ENCODE measurements around the gene VWA3B. TPM values are rescaled to one million over a fixed set of nuclear protein-coding genes. Genes with fewer than 3 reads are reported as not detected.

Gene VWA3B
- total and polyA plus RNA-seq, 4 donors: 3.5 to 29.2 (median 11.2) TPM

DNA sequence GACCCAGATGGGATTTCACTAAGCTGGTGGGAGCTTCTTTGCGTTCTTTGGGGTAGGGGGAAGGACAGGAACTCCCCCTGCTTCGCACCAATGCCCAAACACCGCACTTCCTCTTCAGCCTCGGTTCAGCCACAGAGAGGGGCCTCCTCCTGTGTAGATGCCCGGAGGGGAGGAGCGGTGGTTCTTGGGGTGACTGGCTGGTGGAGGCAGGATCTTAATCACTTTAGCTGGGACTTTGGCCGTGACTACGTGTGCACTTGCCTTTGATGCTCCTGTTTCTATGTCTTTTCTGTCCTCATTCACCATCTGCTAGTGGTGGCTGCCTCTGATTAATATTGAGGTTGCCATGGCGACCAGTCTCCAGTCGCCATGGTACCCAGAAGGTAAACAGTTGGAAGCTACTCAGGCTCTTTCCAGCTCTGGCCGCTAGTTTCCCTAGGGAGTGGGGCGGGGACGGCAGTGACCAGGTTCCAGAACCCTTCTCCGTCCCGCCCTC is 261.1 kb downstream of the VWA3B start:
- H3K27me3 ChIP-seq (ENCODE audit: control insufficient read depth in 3 of 3, insufficient read depth in 3 of 3, low read length in 2 of 3): peaks cover 4 to 77% (median 44%) of the 10 kb centered on the region in 3 donors
- H3K4me3 ChIP-seq: no peak overlapping the region
- H3K4me1 ChIP-seq (ENCODE audit: control insufficient read depth in 5 of 5, insufficient read depth in 5 of 5, low read length in 5 of 5): peaks cover 0 to 6% (median 0%) of the 10 kb centered on the region in 5 donors
- H3K9me3 ChIP-seq (ENCODE audit: control insufficient read depth in 4 of 4, insufficient read depth in 3 of 4, low read length in 3 of 4): peaks cover 0 to 13% (median 0%) of the 10 kb centered on the region in 4 donors
- ATAC-seq (ENCODE audit: insufficient read depth, low FRiP score) (no peak), DNase-seq (no peak)
- no peaks in the 10 kb centered on the region for H3K36me3 ChIP-seq (ENCODE audit: control insufficient read depth in 4 of 4, insufficient read depth in 4 of 4, low read length in 4 of 4)
- 10 to 12% methylated on average over 15 of the region's 15 CpGs for WGBS, 2 donors
- H3K27ac ChIP-seq (ENCODE audit: low read depth in 1 of 2, low read length in 1 of 2): no peak overlapping the region
- H3K9ac ChIP-seq (ENCODE audit: insufficient read depth in 1 of 2, low read length in 2 of 2): no peak overlapping the region
- TF ChIP-seq CTCF (IDR thresholded peaks at IDR 0.05; ENCODE audit: control extremely low read depth, extremely low read depth): no peak

DNA sequence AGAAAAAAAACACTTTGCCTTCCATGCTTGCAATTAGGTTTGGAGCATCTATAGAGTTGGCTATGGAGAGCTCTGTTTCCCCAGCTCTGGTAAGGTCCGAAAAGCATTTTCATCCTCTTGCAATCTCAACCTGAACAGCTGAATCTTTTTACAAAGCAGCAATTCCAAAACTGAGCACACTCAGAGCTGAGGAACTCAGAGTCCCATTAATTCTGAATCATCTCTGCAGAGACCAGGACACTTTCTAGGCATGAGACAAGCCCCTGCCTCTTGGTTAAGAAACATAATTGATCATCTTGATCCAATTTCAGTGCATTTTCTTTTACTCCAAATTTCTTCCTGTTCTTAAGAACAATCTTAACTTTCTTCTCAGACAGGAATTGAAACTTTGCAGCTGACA is 263.4 kb downstream of the VWA3B start:
- Histone ChIP-seq H3K9me3 (ENCODE audit: control insufficient read depth in 4 of 4, insufficient read depth in 3 of 4, low read length in 3 of 4) (peaks cover 0 to 15% (median 0%) of the 10 kb centered on the region in 4 donors), H3K27ac (ENCODE audit: low read depth in 1 of 2, low read length in 1 of 2) (no peak overlapping the region), H3K27me3 (ENCODE audit: control insufficient read depth in 3 of 3, insufficient read depth in 3 of 3, low read length in 2 of 3) (peaks cover 4 to 55% (median 36%) of the 10 kb centered on the region in 3 donors), H3K36me3 (ENCODE audit: control insufficient read depth in 4 of 4, insufficient read depth in 4 of 4, low read length in 4 of 4) (no peaks in the 10 kb centered on the region), H3K9ac (ENCODE audit: insufficient read depth in 1 of 2, low read length in 2 of 2) (no peak overlapping the region), H3K4me1 (ENCODE audit: control insufficient read depth in 5 of 5, insufficient read depth in 5 of 5, low read length in 5 of 5) (peaks cover 0 to 6% (median 0%) of the 10 kb centered on the region in 5 donors), H3K4me3 (no peak overlapping the region)
- ATAC-seq (ENCODE audit: insufficient read depth, low FRiP score) (no peak), DNase-seq (no peak)
- WGBS, 2 donors: 89 to 90% methylated on average over 1 of the region's 1 CpG
- TF ChIP-seq CTCF (IDR thresholded peaks at IDR 0.05; ENCODE audit: control extremely low read depth, extremely low read depth): no peak

DNA sequence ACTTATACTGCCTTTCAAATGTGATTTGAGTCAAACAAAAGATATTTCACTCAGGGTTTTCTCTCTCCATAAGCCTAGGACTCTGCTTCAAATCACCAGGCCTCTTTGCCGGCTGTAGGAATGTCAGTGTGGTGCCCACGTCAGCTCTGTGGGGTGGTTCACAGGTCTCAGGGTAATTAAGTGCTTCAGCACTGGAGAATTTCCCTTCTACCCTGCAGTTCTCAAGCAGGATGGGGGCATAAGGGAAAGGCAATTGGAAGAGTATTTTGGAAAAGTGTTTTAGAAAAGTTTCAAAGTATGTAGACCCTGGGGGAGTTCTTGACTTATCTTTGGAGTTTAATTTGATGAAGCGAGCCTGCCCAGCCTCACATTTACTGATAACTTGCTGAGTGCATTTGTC is 268.9 kb downstream of the VWA3B start:
- WGBS, 2 donors: 55 to 59% methylated on average over 3 of the region's 3 CpGs
- TF ChIP-seq CTCF (IDR thresholded peaks at IDR 0.05; ENCODE audit: control extremely low read depth, extremely low read depth): no peak
- H3K27ac ChIP-seq (ENCODE audit: low read depth in 1 of 2, low read length in 1 of 2): no peak overlapping the region
- no peak for ATAC-seq (ENCODE audit: insufficient read depth, low FRiP score)
- no peaks in the 10 kb centered on the region for H3K4me1 ChIP-seq (ENCODE audit: control insufficient read depth in 5 of 5, insufficient read depth in 5 of 5, low read length in 5 of 5)
- DNase-seq: no peak
- no peak overlapping the region for H3K9ac ChIP-seq (ENCODE audit: insufficient read depth in 1 of 2, low read length in 2 of 2)
- no peak overlapping the region for H3K4me3 ChIP-seq
- no peaks in the 10 kb centered on the region for H3K36me3 ChIP-seq (ENCODE audit: control insufficient read depth in 4 of 4, insufficient read depth in 4 of 4, low read length in 4 of 4)
- H3K27me3 ChIP-seq (ENCODE audit: control insufficient read depth in 3 of 3, insufficient read depth in 3 of 3, low read length in 2 of 3): peaks cover 2% of the 10 kb centered on the region in 3 donors
- H3K9me3 ChIP-seq (ENCODE audit: control insufficient read depth in 4 of 4, insufficient read depth in 3 of 4, low read length in 3 of 4): peaks cover 0 to 5% (median 0%) of the 10 kb centered on the region in 4 donors

DNA sequence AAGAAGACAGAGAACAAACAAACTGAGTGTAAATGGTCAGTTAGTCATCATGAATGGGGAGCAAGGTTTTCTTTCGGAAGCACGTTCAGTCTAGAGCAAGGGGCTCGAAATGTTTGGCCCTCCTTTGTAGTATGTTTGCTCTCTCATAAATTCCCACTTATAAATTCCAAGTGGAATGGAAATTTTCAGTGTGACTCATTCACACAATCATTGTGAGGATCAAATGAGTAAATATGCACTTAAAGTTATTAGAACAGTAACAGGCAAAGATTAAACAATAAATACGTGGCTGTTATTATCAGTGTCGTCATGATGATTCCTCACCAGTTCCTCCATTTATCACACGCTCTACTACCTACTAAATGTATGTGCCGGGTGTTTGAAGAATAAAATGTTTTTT is 269.8 kb downstream of the VWA3B start:
- no peak for TF ChIP-seq CTCF (IDR thresholded peaks at IDR 0.05; ENCODE audit: control extremely low read depth, extremely low read depth)
- DNase-seq: peak in 1 of 3 donors; percentile 14
- 70 to 93% methylated on average over 7 of the region's 7 CpGs for WGBS, 2 donors

More for the DNA sequence above, 269.8 kb downstream of the VWA3B start:
- peak; percentile 65 for ATAC-seq (ENCODE audit: insufficient read depth, low FRiP score)
- H3K4me1 ChIP-seq (ENCODE audit: control insufficient read depth in 5 of 5, insufficient read depth in 5 of 5, low read length in 5 of 5): no peaks in the 10 kb centered on the region
- H3K9me3 ChIP-seq (ENCODE audit: control insufficient read depth in 4 of 4, insufficient read depth in 3 of 4, low read length in 3 of 4): peaks cover 0 to 4% (median 0%) of the 10 kb centered on the region in 4 donors
- H3K27ac ChIP-seq (ENCODE audit: low read depth in 1 of 2, low read length in 1 of 2): no peak overlapping the region
- no peaks in the 10 kb centered on the region for H3K36me3 ChIP-seq (ENCODE audit: control insufficient read depth in 4 of 4, insufficient read depth in 4 of 4, low read length in 4 of 4)
- H3K4me3 ChIP-seq: no peak overlapping the region
- no peak overlapping the region for H3K9ac ChIP-seq (ENCODE audit: insufficient read depth in 1 of 2, low read length in 2 of 2)
- peaks cover 0 to 2% (median 0%) of the 10 kb centered on the region in 3 donors for H3K27me3 ChIP-seq (ENCODE audit: control insufficient read depth in 3 of 3, insufficient read depth in 3 of 3, low read length in 2 of 3)
